HL-60 (cell line): ENCODE results near the gene BCL3.

Experiments used
- DNase-seq, 2 experiments: peaks; one replicate each; pipeline ENCODE4 v3.0.0-alpha.2; 2010 to 2020; ENCODE audit warnings: low read depth in 1 of 2, low spot score in 1 of 2
- H3K27ac ChIP-seq: fragments of 250-450 bp; sonication (Bioruptor Pico); replicated peaks from 2 replicates; pipeline ENCODE4 v1.5.1; 2020; ENCODE audit warnings: mild to moderate bottlenecking, moderate library complexity
- H3K27me3 ChIP-seq: fragments of 250-450 bp; sonication (Bioruptor Pico); 2 replicates; pipeline ENCODE4 v1.5.1; 2021; ENCODE audit warnings: mild to moderate bottlenecking, moderate library complexity; ENCODE audit not compliant: insufficient read depth, poor library complexity, severe bottlenecking
- H3K4me3 ChIP-seq: replicated peaks from 2 replicates; pipeline ENCODE4 v1.5.1; 2011; ENCODE audit warnings: mild to moderate bottlenecking, control low read depth, low read length; ENCODE audit not compliant: insufficient read depth
- CTCF ChIP-seq: IDR thresholded peaks from one replicate; pipeline ENCODE4 v1.5.1; 2011; ENCODE audit warnings: low read length, control low read depth, inconsistent platforms; ENCODE audit not compliant: insufficient read depth
- GABPA ChIP-seq: IDR thresholded peaks from 2 replicates; pipeline ENCODE4 v1.6.1; 2012; ENCODE audit warnings: low read depth
- POLR2AphosphoS5 ChIP-seq: IDR thresholded peaks from 2 replicates; pipeline ENCODE4 v1.6.1; 2012; ENCODE audit warnings: low read depth
- REST ChIP-seq: IDR thresholded peaks from 2 replicates; pipeline ENCODE4 v1.6.1; 2012; ENCODE audit warnings: low read depth; ENCODE audit not compliant: insufficient replicate concordance
- SPI1 ChIP-seq: IDR thresholded peaks from 2 replicates; pipeline ENCODE4 v1.6.1; 2012; ENCODE audit warnings: low read depth, mild to moderate bottlenecking, borderline replicate concordance

BCL3 gene

GRCh38 chr19:44722131-44723121 lies 26.1 kb upstream of the BCL3 start:
- Histone ChIP-seq H3K27me3 (no peaks in the 10 kb centered on the region), H3K4me3 (no peak overlapping the region), H3K27ac (peak overlapping the region; percentile 61)
- DNase-seq: peak; percentile 85 to 94
- TF ChIP-seq REST: peak; percentile 51
- peak; percentile 43; the same call in 1 of the 2 replicates for TF ChIP-seq GABPA
- TF ChIP-seq CTCF: no peak
- TF ChIP-seq SPI1: peak; percentile 93
- peak; percentile 86 for TF ChIP-seq POLR2AphosphoS5

DNA sequence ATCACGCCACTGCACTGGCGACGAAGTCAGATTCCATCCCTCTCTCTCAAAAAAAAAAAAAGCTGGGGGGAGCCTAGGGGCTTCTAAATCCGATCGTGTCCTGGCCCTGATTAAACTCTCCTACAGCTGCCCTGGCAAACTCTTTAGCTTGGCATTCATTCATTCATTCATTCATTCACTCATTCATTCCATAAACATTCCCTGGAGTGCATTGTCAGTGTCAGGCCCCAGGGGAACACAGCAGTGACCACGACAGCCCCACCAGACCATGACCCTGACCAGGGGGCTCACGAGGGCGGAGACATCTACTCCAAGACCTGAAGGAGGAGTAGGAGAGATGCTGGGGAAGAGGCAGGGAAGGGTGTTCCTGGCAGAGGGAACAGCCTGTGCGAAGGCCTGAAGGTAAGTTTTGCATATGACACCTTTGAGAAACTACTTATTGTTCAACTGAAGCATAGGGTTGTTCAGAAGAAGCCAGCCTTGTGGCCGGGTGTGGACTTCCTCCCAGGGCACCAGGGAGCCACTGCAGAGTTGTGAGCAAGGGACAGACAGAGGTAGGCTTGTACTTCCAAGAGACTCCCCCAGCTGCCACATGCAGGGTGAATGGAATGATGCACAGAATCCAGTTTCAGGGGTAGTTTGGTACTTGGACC lies 25.1 kb upstream of the BCL3 start:
- TF ChIP-seq CTCF (no peak), GABPA (no peak), REST (no peak), SPI1 (peak; percentile 83), POLR2AphosphoS5 (no peak)
- Histone ChIP-seq H3K27me3 (no peaks in the 10 kb centered on the region), H3K4me3 (no peak overlapping the region), H3K27ac (peak overlapping the region; percentile 25)
- DNase-seq: peak in 1 of 2 experiments; percentile 78

DNA sequence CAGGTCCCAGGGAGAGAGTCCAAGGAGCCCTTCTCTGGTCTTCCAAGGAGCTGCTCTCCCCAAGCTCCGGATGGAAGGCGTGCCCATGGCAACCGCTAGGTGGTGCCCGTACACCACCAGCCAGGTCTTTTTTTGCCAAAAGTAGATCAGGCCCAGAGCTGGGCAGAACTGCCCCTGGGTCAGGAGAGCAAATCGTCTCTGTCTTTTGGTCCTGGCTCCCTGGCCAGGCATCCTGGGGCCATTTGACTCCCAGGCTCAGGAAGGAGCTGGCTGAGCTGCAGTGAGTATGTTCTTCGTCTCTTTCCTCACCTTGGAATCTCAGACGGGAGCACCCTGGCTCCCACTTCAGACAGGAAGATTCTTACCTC lies 24.6 kb upstream of the BCL3 start:
- peak; percentile 96 for TF ChIP-seq CTCF
- no peak for TF ChIP-seq POLR2AphosphoS5
- H3K27ac ChIP-seq: peak overlapping the region; percentile 25
- DNase-seq: peak in 1 of 2 experiments; percentile 82
- no peaks in the 10 kb centered on the region for H3K27me3 ChIP-seq
- H3K4me3 ChIP-seq: no peak overlapping the region
